Coronary artery (tissue), 2 donors: ENCODE data around the gene MTF2.

ENCODE experiments used
- DNase-seq: peaks from one replicate; pipeline ENCODE4 v3.0.0-alpha.2; 2017; ENCODE audit warnings: low spot score
- H3K27ac ChIP-seq, 2 donors: fragments of 200-600 bp; sonication (generic); one replicate each; pipeline ENCODE4 v1.5.1; 2016 to 2019
- H3K4me3 ChIP-seq: fragments of 200-600 bp; sonication (generic); 2 replicates; pipeline ENCODE4 v1.5.1; 2016; ENCODE audit warnings: mild to moderate bottlenecking, moderate library complexity
- CTCF ChIP-seq: fragments of 200-600 bp; sonication (generic); IDR thresholded peaks from one replicate; pipeline ENCODE4 v1.5.1; 2019; ENCODE audit warnings: antibody characterized with exemption

MTF2 gene

DNA sequence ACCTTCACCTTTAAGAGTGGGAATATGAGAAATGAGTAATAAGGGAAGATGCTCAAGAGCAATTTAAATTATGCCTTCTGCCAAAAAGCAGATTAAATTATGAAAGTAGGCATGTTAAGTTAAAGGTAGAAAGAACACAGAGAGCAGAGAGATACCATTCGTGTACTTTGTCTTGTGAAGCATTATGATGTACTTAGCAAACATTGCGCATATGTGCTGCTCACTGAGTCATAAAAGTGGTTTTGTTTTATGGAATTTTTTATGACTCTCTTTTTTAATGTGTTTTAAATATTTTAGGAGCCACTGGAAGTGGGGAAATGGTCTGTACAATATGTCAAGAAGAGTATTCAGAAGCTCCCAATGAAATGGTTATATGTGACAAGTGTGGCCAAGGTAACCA, 35.3 kb downstream of the MTF2 start:
- DNase-seq: no peak
- Histone ChIP-seq H3K4me3 (no peak overlapping the region), H3K27ac (no peak overlapping the region)
- no peak for TF ChIP-seq CTCF

DNA sequence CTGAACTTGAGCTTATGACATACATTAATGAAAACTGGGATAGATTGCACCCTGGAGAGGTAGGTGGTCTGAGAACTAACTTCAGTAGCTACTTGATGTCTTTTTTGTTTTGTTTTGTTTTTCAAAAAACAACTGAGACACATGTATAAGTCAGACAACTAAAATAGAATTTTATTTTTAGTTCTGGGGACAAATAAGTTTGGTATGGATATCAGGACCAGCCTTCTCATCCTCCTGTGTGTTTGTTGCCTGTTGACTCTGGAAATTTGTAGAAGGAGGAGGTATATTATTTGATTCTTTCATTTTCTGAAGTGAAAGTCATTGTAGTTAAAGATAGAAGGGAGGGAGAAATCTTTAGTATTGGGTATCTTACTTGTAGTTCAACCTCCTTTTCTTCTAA, 41.5 kb downstream of the MTF2 start:
- H3K4me3 ChIP-seq: no peak overlapping the region
- no peak overlapping the region for H3K27ac ChIP-seq
- DNase-seq: no peak
- TF ChIP-seq CTCF: no peak

GRCh38 chr1:93123201-93123783, 44.2 kb downstream of the MTF2 start:
- TF ChIP-seq CTCF: no peak
- H3K27ac ChIP-seq: no peak overlapping the region
- no peak for DNase-seq
- H3K4me3 ChIP-seq: no peak overlapping the region

DNA sequence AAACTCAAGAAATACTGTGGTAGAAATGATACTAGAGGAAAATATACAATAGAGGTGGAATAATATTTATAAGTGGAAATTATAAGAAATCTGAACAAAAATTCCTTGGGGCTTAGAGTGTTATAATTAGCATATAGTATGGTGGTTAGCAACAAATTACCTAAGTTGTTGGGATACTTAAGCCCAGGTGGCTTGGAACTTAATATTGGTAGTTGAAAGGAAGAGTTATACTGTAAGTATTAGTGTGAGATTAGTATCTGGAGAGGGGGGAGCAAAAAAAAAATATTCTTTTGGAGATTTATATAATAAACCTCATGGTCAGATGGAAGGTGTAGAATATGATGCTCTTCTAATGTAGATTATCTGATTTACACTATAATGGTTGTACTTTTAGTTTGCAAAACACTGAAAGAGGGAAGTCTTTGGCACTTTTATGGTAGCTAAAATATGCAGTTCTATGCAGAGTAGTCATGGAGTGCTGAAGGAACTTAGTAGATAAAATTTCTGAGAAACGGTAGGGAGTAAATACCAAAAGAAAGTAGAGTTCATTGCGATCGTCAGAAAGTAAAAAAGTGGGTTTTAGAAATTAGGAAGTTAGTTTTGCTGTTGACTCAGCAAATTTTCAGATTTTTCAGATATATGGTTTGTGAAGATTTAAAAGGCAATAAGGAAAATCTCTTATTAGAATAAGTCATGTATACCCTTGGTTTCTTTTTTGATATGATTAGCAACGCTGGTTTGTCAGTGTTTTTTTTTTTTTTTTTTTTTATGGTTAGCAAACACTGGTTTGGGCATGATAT, 45.7 kb downstream of the MTF2 start:
- DNase-seq: no peak
- Histone ChIP-seq H3K4me3 (no peak overlapping the region), H3K27ac (no peak overlapping the region)
- no peak for TF ChIP-seq CTCF

- Histone ChIP-seq H3K27ac (no peak overlapping the region), H3K4me3 (no peak overlapping the region)
- no peak for TF ChIP-seq CTCF
- DNase-seq: no peak
Observed at GRCh38 chr1:93129507-93130099, 50.5 kb downstream of the MTF2 start.

GRCh38 chr1:93132638-93133037, 53.6 kb downstream of the MTF2 start:
- DNase-seq: no peak
- no peak overlapping the region for H3K27ac ChIP-seq
- no peak overlapping the region for H3K4me3 ChIP-seq
- no peak for TF ChIP-seq CTCF

- TF ChIP-seq CTCF: no peak
- no peak overlapping the region for H3K27ac ChIP-seq
- no peak for DNase-seq
Observed at GRCh38 chr1:93136445-93136844, 57.4 kb downstream of the MTF2 start.

More at GRCh38 chr1:93136445-93136844, 57.4 kb downstream of the MTF2 start:
- no peak overlapping the region for H3K4me3 ChIP-seq
